Activated T-helper 1 cell treated with Interleukin-2 at 50 U/mL for 16 hours (primary cell): ENCODE measurements around the gene REST.
"Not testable (repeated sequence)": the region's sequence is repeated elsewhere in the genome, so short reads cannot be mapped to it uniquely, and the experiment has no call there.

Source experiments
- DNase-seq: peaks from one replicate; pipeline ENCODE4 v3.0.0-alpha.2; 2020; ENCODE audit warnings: low read depth

The REST gene

GRCh38 chr4:56907489-56908205, at the start of gene REST:
REST (plus strand) TSS chr4:56907900; CDS start chr4:56910639, 2,739 bp downstream.
- DNase-seq: peak; percentile 79

GRCh38 chr4:56859841-56860240, 47.9 kb upstream of the REST start:
- DNase-seq: no peak

- no peak for DNase-seq
These were observed 46.9 kb upstream of the REST start for GRCh38 chr4:56860781-56861180.

GRCh38 chr4:56861360-56861759, 46.3 kb upstream of the REST start:
- DNase-seq: no peak

GRCh38 chr4:56863441-56864139, 44.1 kb upstream of the REST start:
- DNase-seq: no peak

GRCh38 chr4:56870946-56871345, 36.8 kb upstream of the REST start:
- DNase-seq: no peak

- no peak for DNase-seq
These were observed 36.3 kb upstream of the REST start for GRCh38 chr4:56871371-56871866.

GRCh38 chr4:56874166-56874565, 33.5 kb upstream of the REST start:
- DNase-seq: no peak

- no peak for DNase-seq
These were observed 32.8 kb upstream of the REST start for GRCh38 chr4:56874923-56875322.

- DNase-seq: no peak
These were observed 31.4 kb upstream of the REST start for GRCh38 chr4:56876264-56876663.

GRCh38 chr4:56879996-56880395, 27.7 kb upstream of the REST start:
- no peak for DNase-seq

- no peak for DNase-seq
These were observed 27.1 kb upstream of the REST start for GRCh38 chr4:56880572-56880971.

GRCh38 chr4:56884511-56884910, 23.2 kb upstream of the REST start:
- not testable (repeated sequence) for DNase-seq

- no peak for DNase-seq
These were observed 15.0 kb upstream of the REST start for GRCh38 chr4:56892691-56893090.

GRCh38 chr4:56897842-56898241, 9.9 kb upstream of the REST start:
- not testable (repeated sequence) for DNase-seq

GRCh38 chr4:56900186-56900585, 7.5 kb upstream of the REST start:
- not testable (repeated sequence) for DNase-seq

- no peak for DNase-seq
These were observed 5.0 kb upstream of the REST start for GRCh38 chr4:56902703-56903102.

GRCh38 chr4:56905796-56906195, 1.9 kb upstream of the REST start:
- no peak for DNase-seq

- DNase-seq: no peak
These were observed 959 bp upstream of the REST start for GRCh38 chr4:56906489-56907393.

- DNase-seq: peak; percentile 60
These were observed 746 bp downstream of the REST start for GRCh38 chr4:56908206-56909085.
